Tongue (tissue), 2 donors: Measurements from ENCODE around the gene BNIP2. TPM values are rescaled to one million over a fixed set of nuclear protein-coding genes. Genes with fewer than 3 reads are reported as not detected.
"Not testable (repeated sequence)": the region's sequence is repeated elsewhere in the genome, so short reads cannot be mapped to it uniquely, and the experiment has no call there.

Experiments
- DNase-seq: peaks from one replicate; pipeline ENCODE4 v3.0.0-alpha.2; 2015
- total RNA-seq: library from RNA; depleted of rRNA; stranded (reverse); fragments of >200 nt; gene quantifications from one replicate; pipeline ENCODE4 v1.2.3, GENCODE V29; 2014

Gene BNIP2
- total RNA-seq, result 126 TPM

GRCh38 chr15:59688782-59689625 lies at the start of gene BNIP2:
TSS of gene BNIP2 (minus strand) at chr15:59689320. CDS start at chr15:59682457, 6,863 bp downstream.
- DNase-seq, result peak; percentile 99

GRCh38 chr15:59738676-59739075 lies 49.6 kb upstream of the BNIP2 start:
- DNase-seq, result no peak

GRCh38 chr15:59736181-59736580 lies 47.1 kb upstream of the BNIP2 start:
- DNase-seq, result no peak

- no peak for DNase-seq
These were observed 36.0 kb upstream of the BNIP2 start for GRCh38 chr15:59725151-59725486.

DNA sequence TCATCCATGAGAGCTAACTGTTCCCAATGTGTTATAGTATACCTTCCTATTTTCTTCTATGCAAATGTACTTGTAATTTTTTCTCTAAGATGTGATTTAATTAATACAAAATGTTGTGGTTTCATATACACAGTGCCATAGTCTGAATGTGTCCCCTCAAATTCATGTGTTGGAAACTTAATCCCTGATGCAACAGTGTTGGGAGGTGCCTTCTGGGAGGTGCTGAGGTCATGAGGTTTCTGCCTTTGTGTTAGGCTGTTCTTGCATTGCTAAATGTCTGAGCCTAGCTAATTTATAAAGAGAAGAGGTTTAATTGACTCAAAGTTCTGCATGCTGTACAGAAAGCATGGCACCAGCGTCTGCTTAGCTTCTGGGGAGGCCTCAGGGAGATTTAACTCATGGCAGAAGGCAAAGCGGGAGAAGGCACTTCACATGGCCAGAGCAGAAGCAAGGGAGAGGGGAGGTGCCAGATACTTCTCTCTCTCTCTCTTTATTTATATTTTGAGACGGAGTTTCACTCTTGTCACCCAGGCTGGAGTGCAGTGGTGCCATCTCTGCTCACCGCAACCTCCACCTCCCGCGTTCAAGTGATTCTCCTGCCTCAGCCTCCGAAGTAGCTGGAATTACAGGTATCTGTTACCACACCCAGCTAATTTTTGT lies 34.7 kb upstream of the BNIP2 start:
- no peak for DNase-seq

GRCh38 chr15:59722476-59722875 lies 33.4 kb upstream of the BNIP2 start:
- no peak for DNase-seq

DNA sequence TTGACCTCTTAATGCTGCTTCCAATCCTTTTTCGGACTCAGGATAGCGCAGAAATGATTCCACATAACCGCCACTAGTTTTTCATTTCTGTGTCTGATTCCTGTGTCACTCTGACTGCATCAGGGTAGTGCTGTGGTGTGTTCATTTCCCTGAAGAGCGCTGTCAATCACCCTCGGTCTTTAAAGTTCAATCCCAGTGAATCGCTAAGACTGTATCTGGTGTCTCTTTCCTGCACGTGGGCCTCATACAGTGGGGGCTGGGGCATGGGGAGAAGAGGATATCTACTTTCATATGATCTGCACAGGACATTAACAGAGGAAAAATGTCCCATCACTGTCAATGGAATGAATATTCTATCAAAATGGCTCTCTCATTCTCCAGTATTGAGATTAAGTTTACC lies 32.9 kb upstream of the BNIP2 start:
- no peak for DNase-seq

DNA sequence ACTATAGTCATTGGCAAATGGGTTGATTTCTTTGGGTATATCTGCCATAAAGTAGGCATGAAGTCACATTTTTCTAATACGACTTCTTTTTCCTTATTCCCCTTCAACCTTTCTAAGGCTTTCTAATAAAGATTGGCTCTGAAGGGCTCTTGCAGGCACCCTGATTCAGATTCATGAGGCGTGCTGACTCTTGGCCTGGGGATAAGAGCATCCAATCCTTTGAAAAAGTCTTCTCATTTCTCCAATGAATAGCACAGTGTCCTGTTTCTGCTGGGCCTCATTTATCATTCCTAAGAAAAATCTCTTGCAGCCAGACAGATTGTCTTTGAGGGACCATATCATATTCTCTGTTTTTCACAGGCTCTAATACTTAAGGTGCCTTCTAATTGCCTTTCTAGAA lies 32.3 kb upstream of the BNIP2 start:
- no peak for DNase-seq

DNA sequence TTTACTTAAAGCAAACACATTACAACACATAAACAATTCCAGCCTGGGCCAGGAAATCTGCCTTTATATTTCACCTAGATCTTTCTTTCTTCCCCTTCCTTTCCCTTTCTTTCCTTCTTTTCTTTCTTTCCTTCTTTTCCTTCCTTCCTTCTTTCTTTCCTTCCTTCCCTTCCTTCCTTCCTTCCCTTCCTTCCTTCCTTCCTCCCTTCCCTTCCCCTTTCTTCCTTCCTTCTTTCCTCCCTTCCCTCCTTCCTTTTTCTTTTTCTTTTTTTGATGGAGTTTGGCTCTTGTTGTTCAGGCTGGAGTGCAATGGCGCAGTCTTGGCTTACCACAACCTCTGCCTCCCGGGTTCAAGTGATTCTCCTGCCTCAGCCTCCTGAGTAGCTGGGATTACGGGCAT lies 24.1 kb upstream of the BNIP2 start:
- no peak for DNase-seq

DNA sequence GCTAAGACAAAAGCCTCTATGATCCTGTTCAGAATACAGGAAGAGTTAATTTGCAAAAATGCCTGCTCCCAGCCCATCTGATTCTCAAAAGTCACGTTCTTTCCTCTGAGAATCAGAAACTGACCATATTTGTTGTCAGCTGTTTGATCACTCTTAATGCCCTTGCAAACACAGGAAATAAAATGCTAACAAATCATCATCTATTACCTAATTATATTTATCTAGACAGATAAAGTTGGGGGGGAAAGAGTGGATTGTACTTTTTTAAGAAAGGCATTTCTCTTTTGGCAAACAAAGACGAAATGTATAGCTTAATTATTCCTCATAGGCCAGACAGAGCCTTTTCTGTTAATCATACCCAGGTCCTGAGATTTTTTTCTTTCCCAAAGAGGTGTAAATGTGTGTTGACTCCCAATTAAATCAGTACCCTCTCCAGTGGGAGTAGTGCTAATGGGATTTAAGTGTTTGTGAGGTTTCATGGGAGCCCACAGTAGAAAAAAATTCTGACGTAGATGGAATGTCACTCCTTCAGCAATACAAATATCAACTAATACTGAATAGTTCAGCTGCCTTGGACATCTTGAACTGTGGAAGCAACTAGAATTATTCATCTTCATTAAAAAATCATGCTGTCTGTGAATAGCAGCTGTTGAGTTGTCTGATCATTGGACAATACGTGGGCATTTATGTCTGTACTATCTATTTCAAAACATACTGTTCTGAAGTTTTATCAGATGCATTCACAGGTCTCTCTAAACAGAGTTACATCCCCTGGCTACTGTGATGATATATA lies 22.5 kb upstream of the BNIP2 start:
- no peak for DNase-seq

GRCh38 chr15:59707619-59708018 lies 18.5 kb upstream of the BNIP2 start:
- DNase-seq, result no peak

DNA sequence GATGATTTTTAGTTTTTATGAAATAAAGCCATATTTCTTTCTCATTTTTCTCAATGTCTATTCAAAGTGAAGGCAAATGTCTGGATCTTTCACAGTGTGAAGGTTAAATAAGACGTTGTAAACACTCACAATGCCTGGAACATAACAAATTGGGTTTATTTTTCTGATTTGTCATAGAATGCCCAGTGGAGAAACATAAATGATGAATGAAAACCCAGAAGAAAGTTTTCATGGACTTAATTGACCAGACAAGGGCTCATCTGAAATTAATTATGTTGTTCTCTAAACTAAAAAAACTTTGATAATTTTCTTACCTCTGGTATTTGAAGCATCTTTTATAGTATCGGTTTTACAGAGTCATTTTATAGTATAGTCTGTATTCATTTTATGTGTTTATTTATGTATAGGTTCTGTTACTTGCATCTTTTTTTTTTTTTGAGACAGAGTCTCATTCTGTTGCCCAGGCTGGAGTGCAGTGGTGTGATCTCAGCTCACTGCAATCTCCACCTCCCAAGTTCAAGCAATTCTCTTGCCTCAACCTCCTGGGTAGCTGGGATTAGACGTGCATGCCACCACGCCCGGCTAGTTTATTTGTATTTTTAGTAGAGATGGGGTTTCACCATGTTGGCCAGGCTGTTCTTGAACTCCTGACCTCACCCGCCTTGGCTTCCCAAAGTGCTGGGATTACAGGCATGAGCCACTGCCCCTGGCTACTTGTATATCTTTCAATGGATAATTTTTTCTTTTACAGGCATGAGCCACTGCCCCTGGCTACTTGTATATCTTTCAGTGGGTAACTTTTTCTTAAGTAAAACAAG lies 15.1 kb upstream of the BNIP2 start:
- DNase-seq, result no peak

GRCh38 chr15:59702351-59702750 lies 13.2 kb upstream of the BNIP2 start:
- DNase-seq, result no peak

DNA sequence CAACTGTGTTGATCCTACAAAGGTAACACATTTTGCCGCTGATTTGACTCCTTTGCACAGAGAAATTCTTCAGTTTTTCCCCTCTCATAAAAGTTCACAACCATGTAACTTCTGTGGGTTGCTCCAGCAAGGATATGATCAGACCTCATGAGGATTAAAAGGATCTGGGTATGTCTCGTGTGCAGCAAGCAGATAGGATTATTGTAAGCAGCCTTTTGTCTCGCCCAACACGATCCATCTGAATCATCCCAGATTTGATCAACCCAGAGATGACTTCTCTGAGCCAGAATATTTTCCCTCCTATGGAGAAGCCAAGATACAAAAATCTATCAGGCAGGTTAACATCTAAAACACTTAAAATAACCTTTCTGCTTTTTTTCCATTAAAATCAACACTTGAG lies 12.8 kb upstream of the BNIP2 start:
- no peak for DNase-seq

GRCh38 chr15:59699810-59700431 lies 10.8 kb upstream of the BNIP2 start:
- no peak for DNase-seq

DNA sequence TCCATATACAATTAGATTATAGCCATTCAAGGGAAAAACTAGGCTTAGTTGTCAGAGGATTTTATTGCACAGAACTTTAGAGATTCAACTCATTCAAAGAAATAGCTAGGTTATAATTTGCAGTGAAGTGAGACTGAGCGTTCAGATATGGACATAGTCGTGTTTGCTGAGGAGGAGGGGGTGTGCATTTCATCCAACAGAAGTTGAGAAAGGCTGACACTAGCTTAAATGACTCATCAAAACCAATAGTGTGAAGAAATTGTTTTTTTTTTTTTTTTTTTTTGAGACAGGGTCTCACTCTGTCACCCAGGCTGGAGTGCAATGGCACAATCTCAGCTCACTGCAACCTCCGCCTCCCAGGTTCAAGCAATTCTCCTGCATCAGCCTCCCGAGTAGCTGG lies 8.9 kb upstream of the BNIP2 start:
- not testable (repeated sequence) for DNase-seq

- DNase-seq, result no peak
These were observed 7.2 kb upstream of the BNIP2 start for GRCh38 chr15:59696332-59696731.

- DNase-seq, result no peak
These were observed 5.7 kb upstream of the BNIP2 start for GRCh38 chr15:59694779-59695178.

GRCh38 chr15:59691194-59691805 lies 2.2 kb upstream of the BNIP2 start:
- peak; percentile 75 for DNase-seq

DNA sequence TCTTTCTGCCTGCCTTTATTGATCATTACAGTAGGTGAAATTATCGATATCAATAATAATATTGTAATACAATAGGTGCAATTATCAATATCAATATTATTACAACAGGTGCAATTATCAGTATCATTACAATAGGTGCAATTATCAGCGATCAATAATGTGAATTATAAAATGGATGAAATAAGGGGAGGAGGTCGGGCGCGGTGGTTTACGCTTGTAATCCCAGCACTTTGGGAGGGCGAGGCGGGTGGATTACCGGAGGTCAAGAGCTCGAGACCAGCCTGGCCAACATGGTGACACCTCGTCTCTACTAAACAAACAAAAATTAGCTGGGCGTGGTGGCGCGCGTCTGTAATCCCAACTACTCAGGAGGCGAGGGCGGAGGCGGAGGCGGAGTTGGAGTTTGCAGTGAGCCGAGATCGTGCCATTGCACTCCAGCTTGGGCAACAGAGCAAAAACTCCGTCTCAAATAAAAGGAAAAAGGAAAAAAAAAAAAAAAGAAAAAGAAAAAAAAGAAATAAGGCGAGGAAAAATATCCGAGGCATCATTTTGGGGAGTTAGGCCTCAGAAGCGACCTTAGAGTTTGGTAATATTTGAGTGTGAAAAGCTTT lies 611 bp upstream of the BNIP2 start:
- peak; percentile 77 for DNase-seq

DNA sequence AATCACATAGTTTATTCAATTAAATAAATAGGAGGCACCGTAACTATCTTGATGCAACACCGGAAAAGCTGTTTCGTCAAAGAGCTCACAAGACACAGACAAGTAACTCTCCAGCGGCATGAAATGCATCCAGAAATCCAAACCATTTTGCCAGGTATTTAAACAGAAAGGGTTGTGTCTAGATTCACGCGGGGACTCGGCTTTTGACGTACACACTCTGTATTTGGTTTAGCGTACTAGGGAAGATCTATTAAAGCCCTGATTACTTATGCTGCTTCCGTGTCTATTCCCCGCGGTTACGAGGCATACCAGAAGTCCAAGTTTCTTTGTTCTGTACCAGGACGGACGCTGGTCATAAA lies 718 bp downstream of the BNIP2 start:
- peak; percentile 53 for DNase-seq
